ENCODE data around the gene PDGFRB.

Gene PDGFRB

GRCh38 chr5:150163035-150163434 is 7.4 kb upstream of the PDGFRB start:
- no peak for DNase-seq (ENCODE audit: low read depth)

GRCh38 chr5:150162142-150162513 is 6.5 kb upstream of the PDGFRB start:
- DNase-seq (ENCODE audit: low read depth) = no peak

- DNase-seq (ENCODE audit: low read depth) = peak; percentile 60
Observed at GRCh38 chr5:150161242-150162141, 5.8 kb upstream of the PDGFRB start.

DNA sequence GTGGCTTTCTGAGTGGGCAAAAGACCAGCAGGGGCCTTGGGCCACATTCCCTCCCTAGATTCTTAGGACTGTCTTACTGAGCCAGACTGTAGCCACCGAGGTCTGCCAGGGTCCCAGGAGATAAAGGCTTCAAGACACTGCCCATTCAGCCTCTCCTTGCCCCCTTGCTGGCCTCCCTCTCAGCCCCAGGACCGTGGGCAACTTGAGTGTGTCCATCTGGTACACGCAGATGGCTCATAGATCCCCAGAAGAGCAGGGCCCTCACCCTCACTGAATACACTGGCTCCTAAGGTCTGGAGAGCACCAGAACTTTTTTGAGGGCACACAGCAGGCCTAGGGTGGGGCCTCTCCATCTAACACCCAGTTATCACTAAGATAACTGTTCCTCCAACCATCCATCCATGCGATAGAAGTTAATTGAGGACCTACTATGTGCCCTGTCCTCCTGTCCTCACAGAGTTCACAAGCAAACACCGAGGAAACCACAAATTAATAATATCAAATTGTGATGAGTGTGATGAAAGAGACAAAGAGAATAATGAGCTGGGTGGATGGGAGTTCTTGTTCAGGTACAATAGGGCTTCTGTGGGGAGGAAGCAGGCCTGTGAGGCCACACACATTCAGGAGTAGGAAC is 4.9 kb upstream of the PDGFRB start:
- no peak for DNase-seq (ENCODE audit: low read depth)

DNA sequence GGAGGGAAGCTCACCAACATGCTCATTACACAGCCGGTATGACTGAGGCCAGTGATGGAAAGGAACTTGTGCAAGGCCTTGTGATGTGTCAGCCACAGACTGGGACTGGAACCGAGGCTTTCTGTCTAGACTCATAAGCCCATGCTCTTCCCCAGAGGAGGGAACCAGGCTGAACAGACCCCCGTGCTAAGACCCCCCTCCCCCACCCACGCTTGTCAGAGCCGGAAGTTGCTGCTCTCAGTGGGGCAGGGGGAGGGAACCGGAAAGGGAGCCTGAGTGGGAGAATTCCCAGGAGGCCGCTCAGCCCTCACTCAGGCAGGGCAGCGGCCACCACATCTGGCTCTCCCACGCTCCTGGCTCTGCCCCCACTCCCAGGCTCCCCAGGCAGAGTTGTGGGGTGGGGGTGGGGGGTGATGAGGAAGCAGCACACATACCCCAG is 4.1 kb upstream of the PDGFRB start:
- DNase-seq (ENCODE audit: low read depth) = peak; percentile 89

DNA sequence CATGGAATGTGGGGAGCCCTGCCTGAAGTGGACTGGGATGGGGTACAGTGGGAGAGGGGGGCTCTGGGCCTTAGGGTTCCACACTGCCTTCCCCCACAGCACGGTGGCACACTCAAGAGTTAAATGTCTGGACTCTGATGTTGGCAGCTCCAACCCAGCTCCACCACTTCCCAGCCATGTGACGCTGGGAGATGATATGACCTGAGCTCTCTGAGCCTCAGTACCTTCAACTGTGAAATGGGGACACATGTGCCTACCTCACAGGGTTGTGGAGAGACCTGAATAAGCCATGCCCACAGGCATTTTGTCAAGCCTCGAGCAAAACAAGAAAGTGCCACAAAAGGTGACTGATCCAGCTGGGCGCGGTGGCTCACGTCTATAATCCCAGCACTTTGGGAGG is 3.4 kb upstream of the PDGFRB start:
- DNase-seq (ENCODE audit: low read depth) = no peak

DNA sequence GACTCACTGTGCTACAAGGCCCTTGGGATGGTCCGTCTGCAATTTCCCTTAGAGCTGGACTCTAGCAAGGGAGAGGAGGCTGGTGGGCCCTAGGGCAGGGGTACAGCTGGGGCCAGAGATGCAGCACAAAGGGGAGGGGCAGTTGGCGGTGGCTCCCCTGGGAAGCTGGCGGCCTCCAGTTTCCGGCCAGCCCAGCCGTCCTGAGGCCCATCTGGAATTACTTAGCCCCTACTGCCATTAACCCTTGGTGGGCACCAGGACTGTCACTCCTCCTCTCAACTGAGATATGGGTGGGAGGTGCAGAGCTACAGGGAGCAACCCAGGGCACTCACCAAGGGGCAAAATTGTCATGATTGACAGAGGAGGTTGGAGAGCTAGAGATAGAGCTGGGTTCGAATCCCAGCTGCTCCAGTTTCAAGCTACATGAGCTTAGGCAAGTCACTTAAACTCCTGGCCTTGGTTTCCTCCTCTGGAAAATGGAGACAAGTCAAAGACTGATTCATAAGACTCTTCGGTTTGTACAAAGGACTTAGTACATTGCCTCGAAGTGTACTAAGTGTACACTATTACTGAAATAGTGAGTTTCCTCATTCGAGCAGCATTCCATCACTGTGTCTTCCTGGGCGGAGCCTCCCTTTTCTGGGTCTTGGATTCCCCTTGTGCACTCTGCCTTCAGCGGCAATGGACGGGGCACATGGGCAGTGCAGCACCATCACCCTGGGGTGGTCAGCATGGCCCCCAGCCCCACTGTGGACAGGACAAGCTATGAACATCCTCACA is 2.7 kb upstream of the PDGFRB start:
- DNase-seq (ENCODE audit: low read depth) = peak; percentile 53

DNA sequence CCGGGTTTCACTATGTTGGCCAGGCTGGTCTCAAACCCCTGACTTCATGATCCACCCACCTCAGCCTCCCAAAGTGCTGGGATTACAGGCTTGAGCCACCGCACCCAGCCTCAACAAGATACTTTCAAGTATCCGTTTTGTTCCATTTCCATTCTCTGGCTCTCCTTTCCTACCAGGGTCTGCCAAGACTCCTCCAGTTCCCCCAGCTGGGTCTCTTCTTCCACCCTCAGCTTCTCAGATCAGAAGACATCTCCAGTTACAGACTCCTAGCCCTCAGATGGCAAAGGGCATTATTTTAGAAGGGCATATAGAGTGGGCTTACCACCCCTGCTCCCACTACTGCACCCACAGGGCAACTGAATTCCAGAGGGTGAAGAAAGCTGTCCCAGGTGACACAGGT is 1.5 kb upstream of the PDGFRB start:
- DNase-seq (ENCODE audit: low read depth) = no peak

- DNase-seq (ENCODE audit: low read depth) = no peak
Observed at GRCh38 chr5:150156540-150156939, 895 bp upstream of the PDGFRB start.

DNA sequence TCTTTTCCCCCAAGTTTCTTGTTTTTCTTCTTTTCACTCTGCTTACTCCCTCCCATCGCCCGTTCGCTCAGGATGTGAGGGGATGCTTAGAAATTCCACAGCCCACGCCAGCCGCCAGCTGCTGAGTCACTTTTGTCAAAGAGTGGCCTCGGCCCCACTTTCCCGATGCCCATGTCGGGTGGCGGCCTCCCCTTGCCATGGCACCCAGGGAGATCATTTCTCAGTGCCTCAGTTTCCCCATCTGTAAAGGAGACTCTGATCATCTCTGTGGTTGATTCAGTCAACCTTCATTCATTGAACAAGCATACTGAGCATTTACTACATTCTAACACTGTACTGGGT is 353 bp upstream of the PDGFRB start:
- DNase-seq (ENCODE audit: low read depth) = no peak

DNA sequence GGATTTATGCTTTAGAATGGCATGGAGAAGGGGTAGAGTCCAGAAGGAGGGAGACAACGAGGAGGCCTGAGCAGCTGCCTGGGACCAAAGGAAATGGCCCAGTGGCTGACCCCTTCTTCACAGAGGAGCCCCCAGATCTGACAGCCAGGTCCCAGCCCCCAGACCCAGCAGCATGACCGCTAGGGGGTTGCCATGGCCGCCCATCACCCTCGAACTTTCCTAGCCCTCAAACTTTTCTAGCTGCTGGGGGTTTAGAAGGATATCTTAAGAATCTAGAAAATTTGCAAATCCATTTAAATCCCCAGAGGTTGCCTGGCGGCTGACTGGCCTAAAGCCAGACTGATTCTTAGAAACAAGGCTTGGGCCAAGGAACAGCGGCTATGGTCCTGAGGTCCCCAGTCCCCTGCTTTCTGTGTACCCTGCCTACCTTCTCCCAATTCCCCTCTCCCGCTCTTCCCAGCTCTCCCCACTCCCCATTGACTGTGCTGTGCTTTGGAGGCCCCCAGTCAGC is 972 bp downstream of the PDGFRB start:
- peak; percentile 49 for DNase-seq (ENCODE audit: low read depth)

- peak; percentile 78 for DNase-seq (ENCODE audit: low read depth)
Observed at GRCh38 chr5:150153957-150154617, 1.6 kb downstream of the PDGFRB start.

- no peak for DNase-seq (ENCODE audit: low read depth)
Observed at GRCh38 chr5:150153483-150153882, 2.2 kb downstream of the PDGFRB start.

GRCh38 chr5:150152636-150153462 is 2.8 kb downstream of the PDGFRB start:
- DNase-seq (ENCODE audit: low read depth) = peak; percentile 59

DNA sequence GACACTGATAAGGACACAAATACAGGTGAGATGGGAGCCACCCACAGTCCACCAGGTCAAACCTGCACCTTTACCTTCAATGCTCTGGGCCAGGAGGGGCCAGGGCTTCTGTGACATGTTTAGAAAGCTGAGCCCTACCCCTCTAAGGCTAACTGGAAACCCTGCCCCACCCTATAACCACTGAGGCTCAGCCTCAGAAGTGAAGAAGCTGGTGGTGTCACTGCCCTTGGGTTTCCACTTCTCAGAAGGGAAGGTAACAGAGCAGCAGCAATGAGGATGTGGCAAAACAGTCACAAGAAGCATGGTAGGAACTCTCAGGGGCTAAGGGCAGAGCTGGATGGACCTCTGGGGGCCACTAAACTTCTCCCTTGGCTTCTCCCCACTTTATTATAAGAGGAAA is 6.0 kb downstream of the PDGFRB start:
- DNase-seq (ENCODE audit: low read depth) = no peak

GRCh38 chr5:150148117-150148927 is 7.3 kb downstream of the PDGFRB start:
- no peak for DNase-seq (ENCODE audit: low read depth)

- DNase-seq (ENCODE audit: low read depth) = no peak
Observed at GRCh38 chr5:150147670-150148069, 8.0 kb downstream of the PDGFRB start.

DNA sequence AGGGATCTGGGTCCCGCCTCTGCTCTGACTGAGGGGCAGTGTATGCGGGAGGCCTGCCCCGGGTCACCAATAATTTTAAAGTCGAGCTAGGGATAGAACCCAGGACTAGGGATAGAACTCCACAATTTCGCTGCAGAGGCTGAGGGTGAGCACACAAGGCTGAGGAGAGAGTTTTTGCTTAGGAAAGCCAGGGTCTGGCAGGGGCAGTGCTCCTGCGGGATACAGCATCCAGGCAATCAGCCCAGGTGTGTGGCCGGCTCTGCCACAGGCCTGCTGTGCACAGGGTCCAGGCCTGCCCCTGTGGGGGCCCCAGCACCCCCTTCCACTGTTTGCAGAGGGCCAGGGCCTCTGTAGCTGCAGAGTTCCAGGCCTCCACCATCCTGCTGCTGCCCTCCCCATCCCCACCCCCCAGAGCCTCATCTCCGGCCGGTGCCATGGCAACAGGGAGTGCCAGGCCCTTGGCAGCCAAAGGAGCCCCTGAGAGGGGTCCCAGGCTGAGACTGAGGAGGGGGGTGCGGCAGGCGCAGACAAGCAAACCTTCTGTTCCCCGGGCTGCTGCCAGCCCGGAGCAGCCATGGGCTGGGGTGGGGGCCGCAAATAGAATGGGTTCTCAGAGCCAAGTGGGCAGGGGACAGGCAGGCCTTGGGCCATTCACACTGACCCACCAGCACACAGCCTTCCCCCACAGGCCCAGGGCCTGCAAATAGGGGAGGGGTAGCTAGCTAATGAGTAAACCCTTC is 8.6 kb downstream of the PDGFRB start:
- DNase-seq (ENCODE audit: low read depth) = no peak

DNA sequence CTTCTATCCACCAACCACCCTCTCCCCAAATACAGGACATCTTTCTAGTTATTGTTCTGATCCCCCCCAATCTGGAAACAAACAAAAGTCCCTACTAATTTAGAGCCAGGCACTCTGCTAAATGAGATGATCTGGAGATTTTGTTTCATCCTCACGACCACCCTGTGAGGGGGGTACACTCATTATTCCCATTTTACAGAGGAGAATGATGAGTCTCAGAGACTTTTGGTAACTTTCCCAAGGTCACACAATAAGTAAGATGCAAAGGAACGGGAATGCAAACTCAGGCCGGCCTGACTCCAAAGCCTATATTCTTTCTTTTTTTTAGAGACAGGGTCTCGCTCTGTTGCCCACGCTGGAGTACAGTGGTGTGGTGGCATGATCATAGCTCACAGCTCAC is 9.4 kb downstream of the PDGFRB start:
- DNase-seq (ENCODE audit: low read depth) = no peak

- peak; percentile 55 for DNase-seq (ENCODE audit: low read depth)
Observed at GRCh38 chr5:150144879-150145278, 10.8 kb downstream of the PDGFRB start.

Data from amniotic epithelial cell (primary cell).